Left lobe of liver (tissue), 2 donors: Measurements from ENCODE around the gene FAM76B. TPM values are rescaled to one million over a fixed set of nuclear protein-coding genes. Genes with fewer than 3 reads are reported as not detected.
"Not testable (repeated sequence)": the region's sequence is repeated elsewhere in the genome, so short reads cannot be mapped to it uniquely, and the experiment has no call there.

Experiments used
- ATAC-seq: fragments of 200-7000 bp; cut with Tn5 transposase; one replicate; pipeline ENCODE4 v1.9.1; 2020; ENCODE audit warnings: mild to moderate bottlenecking, moderate library complexity
- DNase-seq: peaks from one replicate; pipeline ENCODE4 v3.0.0-alpha.2; 2020; ENCODE audit warnings: low spot score
- total RNA-seq: library from RNA; stranded (reverse); gene quantifications from one replicate; pipeline ENCODE4 v1.2.1, GENCODE V29; 2021
- donor health status: DM: no; HTN: no; CAD: no; lungs with moderate emphysema.
- donor health status: DM: no; HTN: yes; CAD: no.

The FAM76B gene
- 20.8 TPM for total RNA-seq

DNA sequence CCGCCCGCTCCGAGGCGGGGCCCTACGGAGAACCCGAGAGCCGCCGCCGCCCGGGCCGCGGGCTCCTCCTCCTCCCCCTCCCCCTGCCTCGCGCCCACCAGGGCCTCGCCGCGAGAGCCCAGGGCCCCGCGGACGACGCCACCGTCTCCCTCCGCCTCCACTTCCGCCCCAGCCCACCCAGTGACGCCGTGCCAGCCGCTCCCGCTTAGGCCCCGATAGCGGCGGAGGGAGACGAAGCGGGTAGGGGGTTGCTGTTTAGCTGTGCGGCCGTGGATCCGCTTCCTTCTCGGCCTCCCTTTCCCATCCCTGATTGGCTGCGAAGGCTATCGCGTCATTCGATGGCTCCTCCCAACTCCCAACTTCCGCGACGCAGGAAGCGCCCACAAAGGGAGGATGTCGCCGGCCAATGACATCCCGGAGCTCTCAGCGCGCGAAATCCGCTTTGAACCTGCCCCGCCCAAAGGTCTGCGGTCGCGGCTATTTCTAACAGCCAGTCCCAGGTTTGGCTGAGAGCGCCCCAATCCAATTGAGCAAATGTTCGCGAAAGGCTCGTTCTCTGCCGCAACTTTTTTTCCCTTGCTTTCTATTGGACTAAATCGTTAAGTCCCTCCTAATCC, at the start of gene FAM76B:
Gene FAM76B, minus strand, starts transcription at position 277 of the 617 bp plus-strand sequence. CDS start 304 bp downstream, outside the sequence.
- ATAC-seq (peak; percentile 76), DNase-seq (peak; percentile 98)

DNA sequence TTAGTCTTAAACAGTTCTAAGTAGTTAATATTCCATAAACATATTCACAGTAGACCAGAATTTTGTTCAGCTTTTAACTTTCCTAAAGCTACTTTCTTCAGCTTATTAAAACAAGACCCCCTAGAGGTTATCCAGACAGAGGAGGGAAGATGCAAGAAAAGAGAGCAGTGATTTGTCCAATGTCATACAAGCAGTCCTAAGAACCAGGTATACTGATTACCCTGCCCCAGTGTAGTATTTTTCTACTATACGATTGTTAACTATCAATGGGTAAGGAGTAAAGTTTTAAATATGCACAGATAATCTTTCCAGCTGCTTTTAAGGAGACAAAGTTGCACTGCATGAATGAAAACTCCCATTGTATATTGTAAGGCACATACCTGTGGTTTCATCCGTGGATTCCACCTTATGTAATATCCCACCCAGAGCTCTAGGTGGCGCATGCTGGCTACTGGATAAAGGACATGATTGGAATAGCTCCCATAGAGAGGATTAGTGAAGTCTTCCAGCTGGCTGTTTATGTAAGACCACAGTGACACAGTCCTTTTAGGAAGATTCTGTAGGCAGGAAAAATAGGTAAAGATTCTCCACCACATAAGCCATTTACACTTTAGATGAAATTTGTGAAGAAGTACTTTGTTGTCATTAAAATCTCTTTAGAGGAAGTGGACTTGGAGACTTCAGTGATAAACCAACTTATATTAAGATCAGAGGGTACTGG, 46.3 kb upstream of the FAM76B start:
- DNase-seq = peak; percentile 51
- peak; percentile 98 for ATAC-seq

DNA sequence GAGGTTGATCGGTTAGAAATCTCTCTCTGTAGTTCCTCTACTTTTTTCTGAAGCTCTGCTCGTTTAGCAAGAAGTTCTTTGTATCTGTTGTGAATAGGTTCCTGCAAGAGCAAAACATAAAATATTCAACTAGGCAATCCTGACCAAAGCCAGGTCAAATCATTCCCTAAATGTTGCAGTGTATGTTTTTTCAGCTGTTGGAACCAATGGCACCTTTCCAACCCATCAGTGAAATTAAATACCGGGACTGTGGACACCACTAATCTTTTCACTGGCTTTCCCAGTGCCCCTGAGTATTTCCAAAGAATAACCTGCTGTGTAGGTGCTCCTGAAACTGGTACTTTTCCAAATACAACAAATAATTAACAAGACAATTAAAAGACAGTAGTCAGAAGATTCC, 45.8 kb upstream of the FAM76B start:
- ATAC-seq (no peak), DNase-seq (no peak)

DNA sequence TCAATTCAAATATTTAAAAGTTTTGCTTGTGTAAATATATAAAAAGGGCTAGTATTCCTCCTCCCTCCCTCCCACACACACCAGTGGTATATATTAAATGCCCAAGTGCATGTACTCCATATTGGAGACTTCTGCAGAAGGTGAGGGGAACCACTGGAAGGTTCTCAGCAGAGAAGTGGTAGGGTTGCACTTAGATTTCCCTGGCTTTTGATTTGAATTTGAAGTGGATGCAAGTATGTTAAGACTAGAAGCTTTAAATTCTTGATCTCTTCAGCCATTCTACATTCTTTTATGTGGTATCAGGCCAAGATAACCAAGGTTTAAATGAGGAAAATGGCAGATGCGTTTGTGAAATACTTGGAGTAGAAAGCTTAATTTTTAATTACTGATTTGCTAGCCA, 43.8 kb upstream of the FAM76B start:
- no peak for DNase-seq
- ATAC-seq = no peak

DNA sequence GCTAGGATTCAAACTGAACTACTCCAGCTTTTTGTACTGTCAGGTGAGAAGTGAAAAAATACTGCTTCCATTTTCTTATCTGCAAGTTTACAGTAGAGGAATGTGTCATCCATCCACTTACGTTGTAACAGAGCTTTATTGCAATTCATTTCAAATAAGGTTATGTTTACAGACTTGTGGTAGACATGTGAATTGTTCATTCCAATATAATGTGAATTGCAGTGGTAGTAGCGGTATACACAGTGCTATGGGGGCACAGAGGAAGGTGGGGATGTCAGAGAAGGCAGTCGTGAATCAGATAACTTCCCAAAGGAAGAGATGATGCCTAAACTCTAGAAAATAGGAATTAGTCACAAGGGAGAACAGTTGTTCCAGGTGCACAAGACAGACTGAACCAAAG, 43.2 kb upstream of the FAM76B start:
- no peak for ATAC-seq
- DNase-seq = no peak

DNA sequence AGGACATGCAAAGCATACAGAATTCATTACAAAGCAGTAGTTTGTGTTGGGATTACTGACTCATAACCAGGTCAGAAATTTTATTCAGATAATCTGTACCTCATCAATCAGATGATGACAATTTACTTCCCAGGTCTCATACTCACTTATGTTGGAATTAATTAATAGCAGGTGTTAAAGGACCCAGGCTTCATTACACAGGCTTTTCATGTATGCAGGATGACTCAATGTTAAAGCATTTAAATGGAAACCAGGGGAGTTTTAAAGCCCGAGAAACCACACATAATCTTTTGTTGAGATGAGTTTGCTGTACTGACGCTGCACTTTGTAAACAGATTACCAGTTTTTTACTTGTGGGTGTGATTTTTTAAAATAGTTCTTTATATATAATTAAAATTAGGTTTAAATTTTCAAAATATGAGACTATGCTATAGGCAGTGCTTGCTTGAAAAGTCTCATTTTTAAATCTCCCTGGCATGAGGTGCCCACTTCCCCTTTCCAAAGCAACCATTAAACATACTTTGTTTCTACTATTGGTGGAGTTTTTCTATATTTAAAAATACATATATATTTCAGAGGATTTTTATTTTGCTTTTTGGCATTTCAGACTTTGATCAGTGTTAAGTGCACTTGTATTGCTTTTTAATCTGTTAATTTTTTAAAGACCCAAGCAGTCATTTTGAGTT, 41.8 kb upstream of the FAM76B start:
- ATAC-seq (no peak), DNase-seq (no peak)

DNA sequence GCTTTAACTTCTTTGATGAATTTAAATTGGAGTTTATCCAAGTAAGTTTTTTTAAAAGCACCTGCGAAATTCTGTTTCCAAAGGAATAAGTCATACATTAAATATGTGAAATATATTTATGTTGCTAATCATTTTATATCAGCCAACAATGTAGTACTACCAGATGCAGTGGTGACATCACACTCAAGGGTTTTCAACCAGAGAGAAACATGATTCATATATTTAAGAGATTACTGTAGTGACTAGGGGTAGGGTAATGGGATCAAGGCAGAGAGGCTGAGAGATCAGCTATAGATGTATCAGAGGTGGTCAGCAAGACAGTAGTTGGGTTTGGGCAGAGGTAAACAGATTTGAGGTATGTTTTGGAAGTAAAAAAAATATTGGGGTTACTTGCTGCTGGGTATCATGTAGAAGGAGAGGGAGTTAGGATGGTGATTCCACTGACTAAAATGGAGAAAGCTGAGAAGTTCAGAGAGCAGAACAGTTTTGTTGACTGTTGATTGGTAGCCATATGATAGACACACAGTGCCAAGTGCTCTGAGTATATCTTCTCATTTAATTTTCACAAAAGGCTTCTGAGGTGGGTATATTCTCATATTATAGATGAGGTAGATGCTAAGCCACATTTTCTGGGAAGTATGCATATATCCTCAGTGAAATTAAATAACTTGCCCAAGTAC, 40.1 kb upstream of the FAM76B start:
- no peak for DNase-seq

DNA sequence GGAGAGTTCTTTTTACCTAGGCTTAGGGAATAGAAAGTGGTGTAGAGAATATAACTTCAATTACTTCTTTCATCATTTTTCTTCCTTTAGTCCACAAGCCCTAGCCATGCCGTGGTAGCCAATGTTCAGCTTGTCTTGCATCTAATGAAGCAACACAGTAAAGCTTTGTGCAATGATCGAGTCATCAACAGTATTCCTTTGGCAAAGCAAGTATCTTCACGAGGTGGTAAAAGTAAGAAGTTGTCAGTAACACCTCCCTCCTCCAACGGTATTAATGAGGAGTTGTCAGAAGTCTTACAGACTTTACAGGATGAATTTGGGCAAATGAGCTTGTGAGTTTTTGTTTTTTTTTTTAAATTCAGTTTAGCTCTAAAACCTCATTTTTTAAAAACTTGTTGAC, 38.1 kb upstream of the FAM76B start:
- ATAC-seq = no peak

More for the DNA sequence above, 40.1 kb upstream of the FAM76B start:
- no peak for ATAC-seq

DNA sequence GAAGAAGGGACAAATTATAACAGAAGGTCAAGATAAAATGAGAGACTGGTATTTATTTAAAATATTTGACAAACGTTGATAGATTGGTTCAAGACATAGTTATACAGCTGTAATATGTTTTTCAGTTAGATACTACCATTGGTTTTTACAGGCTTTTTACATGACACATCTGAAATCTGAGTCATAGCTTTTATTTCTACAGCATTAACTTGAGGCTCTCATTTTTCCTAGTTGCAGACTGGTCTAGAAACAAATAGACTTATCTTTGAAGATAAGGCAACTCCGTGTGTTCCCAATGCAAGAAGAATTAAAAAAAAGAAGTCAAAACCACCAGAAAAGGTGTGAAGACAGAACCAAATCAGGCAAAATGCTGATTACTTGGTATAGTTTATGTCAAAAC, 32.1 kb upstream of the FAM76B start:
- no peak for ATAC-seq
- DNase-seq = no peak

More for the DNA sequence above, 38.1 kb upstream of the FAM76B start:
- DNase-seq = no peak

DNA sequence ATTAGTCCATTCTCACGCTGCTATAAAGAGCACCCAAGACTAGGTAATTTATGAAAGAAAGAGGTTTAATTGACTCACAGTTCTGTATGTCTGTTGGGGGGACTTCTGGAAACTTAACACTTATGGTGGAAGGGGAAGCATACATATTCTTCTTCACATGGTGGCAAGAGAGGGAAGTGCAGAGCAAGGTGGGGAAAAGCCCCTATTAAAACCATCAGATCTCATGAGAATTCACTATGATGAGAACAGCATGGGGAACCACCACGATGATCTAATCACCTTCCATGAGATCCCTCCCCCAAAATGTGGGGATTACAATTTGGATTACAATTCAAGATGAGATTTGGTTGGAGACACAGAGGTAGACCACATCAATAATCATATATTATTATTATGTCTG, 26.5 kb upstream of the FAM76B start:
- no peak for ATAC-seq
- no peak for DNase-seq

DNA sequence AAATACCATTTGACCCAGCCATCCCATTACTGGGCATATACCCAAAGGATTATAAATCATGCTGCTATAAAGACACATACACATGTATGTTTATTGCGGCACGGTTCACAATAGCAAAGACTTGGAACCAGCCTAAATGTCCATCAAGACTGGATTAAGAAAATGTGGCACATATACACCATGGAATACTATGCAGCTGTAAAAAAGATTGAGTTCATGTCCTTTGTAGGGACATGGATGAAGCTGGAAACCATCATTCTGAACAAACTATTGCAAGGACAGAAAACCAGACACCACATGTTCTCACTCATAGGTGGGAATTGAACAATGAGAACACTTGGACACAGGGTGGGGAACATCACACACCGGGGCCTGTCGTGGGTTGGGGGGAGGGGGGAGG, 21.5 kb upstream of the FAM76B start:
- ATAC-seq, DNase-seq: not testable (repeated sequence)

DNA sequence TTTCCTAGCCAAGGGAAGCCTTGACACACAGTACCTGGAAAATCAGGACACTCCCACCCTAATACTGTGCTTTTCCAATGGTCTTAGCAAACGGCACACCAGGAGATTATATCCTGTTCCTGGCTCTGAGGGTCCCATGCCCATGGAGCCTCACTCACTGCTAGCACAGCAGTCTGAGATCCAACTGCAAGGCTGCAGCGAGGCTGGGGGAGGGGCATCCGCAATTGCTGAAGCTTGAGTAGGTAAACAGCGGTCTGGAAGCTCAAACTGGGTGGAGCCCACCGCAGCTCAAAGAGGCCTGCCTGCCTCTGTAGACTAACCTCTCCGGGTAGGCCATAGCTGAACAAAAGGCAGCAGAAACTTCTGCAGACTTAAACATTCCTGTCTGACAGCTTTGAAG, 16.9 kb upstream of the FAM76B start:
- not testable (repeated sequence) for DNase-seq, ATAC-seq

DNA sequence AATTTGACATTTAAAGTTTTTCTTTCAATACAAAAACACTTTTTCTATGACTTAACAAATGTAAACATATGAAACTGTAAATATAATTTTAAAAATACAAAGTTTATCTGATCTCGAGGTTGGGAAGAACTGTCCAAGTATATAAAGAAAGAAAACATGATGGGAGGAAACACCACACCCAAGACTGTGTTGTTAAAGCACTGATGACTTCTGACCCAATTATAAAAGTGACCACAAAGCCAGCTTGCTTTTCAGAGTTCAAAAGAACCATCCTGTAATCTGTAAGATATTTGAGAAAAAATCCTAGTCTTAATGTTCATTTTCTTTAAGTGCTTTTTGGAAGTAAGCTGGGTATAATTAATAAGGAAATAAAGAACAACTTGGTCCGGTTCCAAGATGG, 16.3 kb upstream of the FAM76B start:
- no peak for DNase-seq
- ATAC-seq = no peak

DNA sequence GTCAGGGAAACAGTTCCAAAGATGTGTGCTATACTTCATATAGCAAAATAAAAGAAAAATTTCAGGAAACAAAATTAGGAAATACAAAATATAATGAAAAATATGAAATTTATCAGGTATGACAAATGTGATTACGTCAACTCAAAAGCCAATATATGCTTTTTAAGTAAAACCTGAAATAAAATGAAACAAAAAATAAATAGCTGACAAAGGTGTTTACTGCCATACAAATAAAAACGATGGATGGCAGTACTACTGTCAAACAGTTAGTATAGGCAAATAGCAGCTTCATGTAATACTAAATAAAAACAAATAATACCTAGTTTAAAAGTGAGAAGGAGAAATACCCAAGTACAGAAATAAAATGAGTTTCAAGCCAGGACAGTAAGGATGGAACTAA, 14.4 kb upstream of the FAM76B start:
- no peak for DNase-seq
- ATAC-seq = no peak

DNA sequence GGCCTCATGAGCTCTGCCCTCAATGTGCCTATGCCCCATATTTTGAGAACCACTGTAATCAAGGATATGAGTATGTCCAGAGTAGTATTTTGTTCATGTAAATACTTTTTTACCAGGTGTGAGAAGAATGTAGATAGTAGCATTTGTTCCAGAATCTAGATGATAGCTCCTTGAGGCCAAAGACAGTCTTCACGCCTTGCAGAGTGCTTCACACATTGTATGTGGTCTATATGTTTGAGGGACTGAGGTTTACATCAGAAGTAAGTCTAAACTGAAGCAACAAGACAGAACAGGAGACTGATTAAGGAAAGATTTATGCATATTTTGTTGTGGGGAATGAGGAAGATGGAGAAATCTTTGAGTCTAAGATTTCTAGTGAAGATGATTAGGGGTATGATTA, 13.2 kb upstream of the FAM76B start:
- DNase-seq = no peak
- no peak for ATAC-seq

DNA sequence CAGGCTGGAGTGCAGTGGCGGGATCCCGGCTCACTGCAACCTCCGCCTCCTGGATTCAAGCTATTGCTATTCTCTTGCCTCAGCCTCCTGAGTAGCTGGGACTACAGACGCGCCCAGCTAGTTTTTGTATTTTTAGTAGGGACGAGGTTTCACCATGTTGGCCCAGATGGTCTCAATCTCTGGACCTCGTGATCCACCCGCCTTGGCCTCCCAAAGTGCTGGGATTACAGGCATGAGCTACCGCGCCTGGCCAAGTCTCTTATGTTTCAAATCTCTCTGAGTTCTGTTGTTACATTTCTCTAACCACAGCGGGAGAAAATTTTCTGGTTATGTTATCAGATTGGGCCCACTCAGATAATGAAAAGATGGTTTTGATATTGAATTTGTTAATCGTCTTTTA, 10.9 kb upstream of the FAM76B start:
- ATAC-seq = no peak
- DNase-seq = no peak

DNA sequence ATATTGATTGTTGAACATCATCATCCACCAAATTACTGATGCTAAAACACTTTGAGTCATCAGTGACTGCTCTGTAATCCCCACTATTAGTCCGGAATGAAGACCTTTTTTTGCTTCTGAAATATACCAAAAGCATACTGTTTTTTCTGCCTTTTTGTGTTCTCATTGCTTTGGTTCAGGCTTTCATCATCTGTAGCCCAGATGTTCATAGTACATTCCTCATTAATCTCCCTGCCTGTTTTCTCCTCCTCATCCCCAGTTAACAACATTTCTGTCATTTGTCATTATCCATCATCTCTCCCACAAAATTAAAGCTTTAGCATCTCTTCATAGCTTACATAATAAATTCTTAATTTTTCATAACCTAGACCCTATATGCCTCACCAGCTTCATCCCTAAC, 10.0 kb upstream of the FAM76B start:
- DNase-seq (no peak), ATAC-seq (no peak)

DNA sequence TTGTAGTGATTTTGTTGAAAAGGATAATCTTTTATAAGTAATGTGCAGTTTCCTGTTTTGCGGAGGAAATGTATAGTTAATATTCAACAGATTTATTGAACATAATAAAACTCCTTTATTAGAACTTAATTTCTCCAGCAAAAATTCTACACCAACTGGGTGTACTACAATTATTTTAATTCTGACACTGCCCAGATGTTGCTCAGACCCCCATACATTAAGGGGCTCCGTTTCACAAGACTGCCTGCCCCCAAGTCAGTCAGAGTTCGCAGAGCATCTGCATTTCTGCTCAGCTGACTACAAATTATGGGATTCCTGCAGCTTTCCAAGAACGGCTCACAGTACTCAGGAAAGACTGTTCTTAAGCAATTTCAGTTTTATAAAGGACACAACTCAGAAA, 6.9 kb upstream of the FAM76B start:
- no peak for DNase-seq

DNA sequence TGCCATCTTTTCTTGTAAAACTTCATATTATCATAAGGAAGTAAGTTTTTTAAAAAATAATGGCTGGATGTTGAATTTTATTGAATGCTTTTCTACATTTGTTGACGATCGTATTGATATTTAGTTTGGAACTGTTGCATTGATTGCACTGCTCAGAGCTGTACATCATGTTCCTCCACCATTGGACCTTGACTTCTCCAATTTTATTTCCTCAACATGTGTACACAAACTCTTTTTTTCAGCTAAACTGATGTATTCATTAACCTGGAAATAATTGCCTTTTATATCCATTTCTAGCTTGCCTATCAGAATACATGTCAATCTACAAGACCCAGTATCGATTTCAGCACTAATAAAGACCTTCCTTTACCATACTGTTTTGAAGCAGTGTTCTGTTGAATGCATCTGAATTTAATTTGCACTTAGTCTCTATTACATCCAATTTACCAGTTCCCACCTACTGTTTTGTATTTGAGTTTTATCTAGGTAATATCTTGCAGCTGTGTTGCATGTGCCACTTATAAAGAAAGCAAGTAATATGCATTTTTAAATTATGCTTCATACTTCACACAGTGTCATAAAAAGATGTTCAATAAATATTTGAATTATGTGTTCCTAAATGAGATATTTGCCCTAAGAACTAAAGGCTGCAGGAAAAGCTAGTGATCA, 6.2 kb upstream of the FAM76B start:
- ATAC-seq (peak; percentile 51), DNase-seq (peak; percentile 51)

More for the DNA sequence above, 6.9 kb upstream of the FAM76B start:
- ATAC-seq = peak; percentile 43

DNA sequence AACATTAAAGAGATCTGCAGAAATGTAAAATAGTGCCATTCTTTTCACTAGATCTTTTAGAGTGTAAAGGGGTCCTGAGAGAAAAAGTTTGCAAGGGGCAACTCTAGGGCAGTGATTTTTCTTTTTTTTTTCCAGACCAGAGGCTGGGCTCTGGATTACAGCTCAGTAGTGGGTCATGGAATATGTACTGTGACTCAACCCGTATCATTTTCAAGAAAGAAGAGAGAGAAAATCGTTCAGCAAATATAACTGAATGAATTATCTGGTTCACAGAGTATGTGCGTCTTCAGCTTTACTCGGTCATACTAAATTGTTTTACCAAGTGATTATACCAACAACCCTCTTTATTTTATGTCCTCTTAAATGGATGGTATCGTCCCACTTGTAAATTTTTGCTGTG, 4.5 kb upstream of the FAM76B start:
- no peak for DNase-seq

DNA sequence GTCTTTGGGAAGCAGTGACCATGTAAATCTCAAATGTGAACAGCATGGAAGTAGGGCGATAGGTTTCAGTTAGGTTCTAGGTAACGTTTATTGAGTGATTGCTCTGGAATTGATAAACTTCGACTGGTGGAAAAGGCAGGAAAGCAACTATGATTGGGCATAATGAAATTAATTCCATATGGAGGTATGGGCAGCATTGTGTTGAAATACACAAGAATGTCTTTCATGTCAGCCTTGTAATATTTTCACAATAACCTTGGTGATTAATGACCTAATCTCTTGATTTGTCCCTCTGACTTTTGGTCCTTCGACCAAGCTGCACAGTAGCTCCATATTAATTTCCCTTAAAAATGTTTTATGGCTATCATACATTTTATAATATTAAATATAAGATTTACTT, 3.5 kb upstream of the FAM76B start:
- DNase-seq = no peak
- ATAC-seq = no peak

More for the DNA sequence above, 4.5 kb upstream of the FAM76B start:
- ATAC-seq = no peak
